Temporal lobe (tissue), 1 donor: ENCODE data around the gene ENKD1. TPM values are rescaled to one million over a fixed set of nuclear protein-coding genes. Genes with fewer than 3 reads are reported as not detected.

Source experiments
- total RNA-seq: library from RNA; depleted of rRNA; stranded (reverse); fragments of >200 nt; gene quantifications from one replicate; pipeline ENCODE4 v1.2.3, GENCODE V29; 2014

The ENKD1 gene
- total RNA-seq, 1 donor from 2014 or later, result 7.9 TPM

Other genes with a start within 250 kb of the ENKD1 start
- not detected for gene HSD11B2, start 235.6 kb downstream of the ENKD1 start, total RNA-seq
- gene ATP6V0D1, start 185.6 kb downstream of the ENKD1 start, total RNA-seq, result 71.1 TPM
- gene AGRP, start 183.2 kb downstream of the ENKD1 start, total RNA-seq, result not detected
- gene RIPOR1, start 137.9 kb downstream of the ENKD1 start, total RNA-seq, result 60.5 TPM
- 46.2 TPM for gene CTCF, start 104.2 kb downstream of the ENKD1 start, total RNA-seq
- gene CARMIL2, start 21.6 kb downstream of the ENKD1 start, total RNA-seq, result 2.2 TPM
- 17.7 TPM for gene ACD, start 6.5 kb downstream of the ENKD1 start, total RNA-seq
- 5.2 TPM for gene PARD6A, start 5.8 kb downstream of the ENKD1 start, total RNA-seq
- gene C16orf86, start 64 bp upstream of the ENKD1 start, total RNA-seq, result 2.7 TPM
- gene GFOD2, start 52.6 kb upstream of the ENKD1 start, total RNA-seq, result 42.3 TPM
- 3.9 TPM for gene RANBP10, start 139.8 kb upstream of the ENKD1 start, total RNA-seq
- gene TSNAXIP1, start 140.1 kb upstream of the ENKD1 start, total RNA-seq, result 3.0 TPM
- 16.7 TPM for gene THAP11, start 175.6 kb upstream of the ENKD1 start, total RNA-seq
- 58.8 TPM for gene NUTF2, start 180.2 kb upstream of the ENKD1 start, total RNA-seq
- gene CENPT, start 180.9 kb upstream of the ENKD1 start, total RNA-seq, result 23.8 TPM
- gene EDC4, start 206.3 kb upstream of the ENKD1 start, total RNA-seq, result 51.9 TPM
- not detected for gene NRN1L, start 218.1 kb upstream of the ENKD1 start, total RNA-seq
- gene PSKH1, start 226.5 kb upstream of the ENKD1 start, total RNA-seq, result 5.9 TPM